BJ (cell line): ENCODE measurements around the gene RARRES2. TPM values are rescaled to one million over a fixed set of nuclear protein-coding genes. Genes with fewer than 3 reads are reported as not detected.

Source experiments
- CTCF ChIA-PET: fragments of 350-600 bp; formaldehyde crosslinking; extraction: SDS; loops from one replicate; lab custom pipeline; 2021; ENCODE audit warnings: antibody characterized with exemption, inconsistent platforms; lab: Yijun Ruan, JAX
- POLR2A ChIA-PET: fragments of 300-600 bp; sonication (Branson Sonifier 250); formaldehyde crosslinking; extraction: SDS; loops from one replicate; lab custom pipeline; 2021; ENCODE audit warnings: antibody characterized with exemption; lab: Charles Lee
- DNase-seq: peaks from one replicate; pipeline ENCODE4 v3.0.0-alpha.2; 2011; ENCODE audit warnings: low read depth
- H3K27me3 ChIP-seq: 2 replicates; pipeline ENCODE4 v1.6.0; 2011; ENCODE audit warnings: low read length; ENCODE audit not compliant: control insufficient read depth, insufficient read depth
- H3K36me3 ChIP-seq: 2 replicates; pipeline ENCODE4 v1.5.1; 2011; ENCODE audit warnings: low read length; ENCODE audit not compliant: control insufficient read depth, insufficient read depth
- H3K4me3 ChIP-seq: 2 replicates; pipeline ENCODE4 v1.5.1; 2011; ENCODE audit warnings: low read depth, mild to moderate bottlenecking, control low read depth, low read length
- polyA plus RNA-seq: library from polyadenylated mRNA; depleted of rRNA; stranded (reverse); fragments of >200 nt; gene quantifications from 2 replicates; pipeline ENCODE4 v1.2.3, GENCODE V29; 2011
- TF ChIP-seq, protein P1 (sequence below): IDR thresholded peaks from 2 replicates; pipeline ENCODE4 v1.5.1; 2011; ENCODE audit warnings: low read depth, mild to moderate bottlenecking, control low read depth, inconsistent platforms, low read length, moderate library complexity; ENCODE audit not compliant: insufficient read depth

The RARRES2 gene
- polyA plus RNA-seq, 1 experiment = 6.3 TPM

DNA sequence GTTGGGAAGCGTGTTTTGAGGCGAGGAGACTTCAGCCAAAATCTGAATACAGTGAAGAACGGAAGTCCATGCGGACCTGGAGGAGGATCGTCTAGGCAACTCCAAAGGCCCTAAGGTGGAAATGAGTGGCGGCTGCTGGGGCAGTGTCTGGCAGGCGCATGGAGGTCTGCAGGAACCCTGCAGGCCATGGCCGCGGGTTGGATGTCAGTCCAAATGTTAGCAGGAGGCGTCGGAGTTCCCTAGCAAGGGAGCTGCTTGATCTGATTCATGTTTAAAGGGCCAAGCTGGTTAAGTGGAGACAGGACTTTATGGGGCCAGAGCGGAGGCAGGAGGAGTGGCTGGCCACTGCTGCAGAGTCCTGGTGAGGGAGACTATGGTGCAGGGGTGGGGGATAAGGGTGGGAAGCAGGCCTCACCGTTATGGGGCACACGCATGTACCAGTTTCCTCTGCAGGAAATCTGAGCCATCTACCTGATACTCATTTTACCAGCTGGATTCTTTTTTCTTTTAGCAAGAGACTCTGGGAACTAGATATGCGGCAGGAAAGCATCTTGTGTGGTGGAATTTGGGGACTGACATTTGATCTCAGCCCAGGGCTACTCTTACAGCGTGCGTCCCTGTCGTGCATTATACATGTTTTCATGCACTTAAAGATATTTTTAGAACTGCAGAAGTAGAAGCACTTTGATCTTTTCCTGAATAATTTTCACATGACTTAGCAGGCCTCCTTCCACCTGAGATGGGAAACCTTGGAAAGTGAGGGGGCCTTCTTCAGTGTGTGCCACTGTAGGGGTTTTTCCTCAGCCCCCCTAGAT is 20.6 kb upstream of the RARRES2 start:
- TF ChIP-seq, protein P1, sequence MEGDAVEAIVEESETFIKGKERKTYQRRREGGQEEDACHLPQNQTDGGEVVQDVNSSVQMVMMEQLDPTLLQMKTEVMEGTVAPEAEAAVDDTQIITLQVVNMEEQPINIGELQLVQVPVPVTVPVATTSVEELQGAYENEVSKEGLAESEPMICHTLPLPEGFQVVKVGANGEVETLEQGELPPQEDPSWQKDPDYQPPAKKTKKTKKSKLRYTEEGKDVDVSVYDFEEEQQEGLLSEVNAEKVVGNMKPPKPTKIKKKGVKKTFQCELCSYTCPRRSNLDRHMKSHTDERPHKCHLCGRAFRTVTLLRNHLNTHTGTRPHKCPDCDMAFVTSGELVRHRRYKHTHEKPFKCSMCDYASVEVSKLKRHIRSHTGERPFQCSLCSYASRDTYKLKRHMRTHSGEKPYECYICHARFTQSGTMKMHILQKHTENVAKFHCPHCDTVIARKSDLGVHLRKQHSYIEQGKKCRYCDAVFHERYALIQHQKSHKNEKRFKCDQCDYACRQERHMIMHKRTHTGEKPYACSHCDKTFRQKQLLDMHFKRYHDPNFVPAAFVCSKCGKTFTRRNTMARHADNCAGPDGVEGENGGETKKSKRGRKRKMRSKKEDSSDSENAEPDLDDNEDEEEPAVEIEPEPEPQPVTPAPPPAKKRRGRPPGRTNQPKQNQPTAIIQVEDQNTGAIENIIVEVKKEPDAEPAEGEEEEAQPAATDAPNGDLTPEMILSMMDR = no peak
- no peak overlapping the region for H3K4me3 ChIP-seq
- H3K27me3 ChIP-seq = no peaks in the 10 kb centered on the region
- ChIA-PET CTCF (interaction anchor here (0.9 to 1.4 kb wide), 3 partner anchors 13 to 55 kb away, joined by 3 to 4 read pairs (median 3); no protein-coding TSS in a partner anchor), POLR2A (no interaction called here)
- DNase-seq = no peak
- H3K36me3 ChIP-seq = no peaks in the 10 kb centered on the region

DNA sequence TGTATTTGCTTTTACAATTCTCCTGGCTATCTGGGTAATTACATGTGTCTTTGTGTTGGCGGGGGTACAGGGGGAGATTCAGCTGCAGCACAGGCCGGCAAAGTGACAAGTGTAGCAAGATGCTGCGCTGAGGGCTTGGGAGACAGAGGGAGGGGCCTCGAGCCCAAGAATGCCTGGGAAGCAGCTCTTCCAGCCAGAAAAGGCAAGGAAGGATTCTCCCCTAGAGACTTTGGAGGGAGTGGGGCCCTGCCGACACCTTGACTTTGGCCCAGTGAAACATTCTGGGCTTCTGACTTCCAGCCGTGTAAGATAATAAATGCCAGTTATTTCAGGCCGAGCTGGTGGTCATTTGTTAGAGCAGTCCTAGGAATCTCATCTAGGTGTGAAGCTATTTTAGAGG is 20.0 kb upstream of the RARRES2 start:
- Histone ChIP-seq H3K27me3 (no peaks in the 10 kb centered on the region), H3K36me3 (no peaks in the 10 kb centered on the region), H3K4me3 (no peak overlapping the region)
- TF ChIP-seq, protein P1 = no peak
- no peak for DNase-seq
- POLR2A ChIA-PET = no interaction called here
- CTCF ChIA-PET = interaction anchor here (1.4 kb wide), 1 partner anchor 56 kb away, joined by 4 read pairs; no protein-coding TSS in a partner anchor

DNA sequence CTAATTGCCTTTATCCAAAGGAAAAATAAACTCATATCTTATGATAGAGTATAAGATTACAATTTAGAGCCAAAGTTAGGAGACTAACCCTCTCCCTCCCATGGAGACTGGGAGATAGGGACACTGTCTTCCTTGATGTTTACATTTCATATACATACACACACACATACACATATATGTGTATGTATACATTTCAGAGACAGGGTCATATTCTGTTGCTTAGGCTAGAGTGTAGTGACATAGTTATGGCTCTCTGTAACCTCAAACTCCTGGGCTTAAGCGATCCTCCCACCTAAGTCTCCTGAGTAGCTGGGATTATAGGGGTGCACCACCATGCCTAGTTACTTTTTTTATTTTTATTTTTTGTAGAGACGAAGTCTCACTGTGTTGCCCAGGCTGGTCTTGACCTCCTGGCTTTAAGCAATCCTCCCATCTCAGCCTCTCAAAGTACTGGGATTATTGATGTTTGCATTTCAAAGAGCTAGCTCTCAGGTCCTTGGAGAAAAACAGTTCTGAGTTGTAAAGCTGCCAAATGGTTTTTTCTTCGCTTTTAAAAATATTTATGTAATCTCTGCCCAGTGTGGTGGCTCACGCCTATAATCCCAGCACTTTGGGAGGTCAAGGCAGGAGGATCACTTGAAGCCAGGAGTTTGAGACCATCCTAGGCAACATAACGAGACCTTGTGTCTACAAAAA is 19.1 kb upstream of the RARRES2 start:
- POLR2A ChIA-PET = no interaction called here
- H3K4me3 ChIP-seq = no peak overlapping the region
- CTCF ChIA-PET = interaction anchor here (1.4 kb wide), 1 partner anchor 57 kb away, joined by 4 read pairs; no protein-coding TSS in a partner anchor
- DNase-seq = no peak
- H3K27me3 ChIP-seq = no peaks in the 10 kb centered on the region
- TF ChIP-seq, protein P1 = no peak
- no peaks in the 10 kb centered on the region for H3K36me3 ChIP-seq

DNA sequence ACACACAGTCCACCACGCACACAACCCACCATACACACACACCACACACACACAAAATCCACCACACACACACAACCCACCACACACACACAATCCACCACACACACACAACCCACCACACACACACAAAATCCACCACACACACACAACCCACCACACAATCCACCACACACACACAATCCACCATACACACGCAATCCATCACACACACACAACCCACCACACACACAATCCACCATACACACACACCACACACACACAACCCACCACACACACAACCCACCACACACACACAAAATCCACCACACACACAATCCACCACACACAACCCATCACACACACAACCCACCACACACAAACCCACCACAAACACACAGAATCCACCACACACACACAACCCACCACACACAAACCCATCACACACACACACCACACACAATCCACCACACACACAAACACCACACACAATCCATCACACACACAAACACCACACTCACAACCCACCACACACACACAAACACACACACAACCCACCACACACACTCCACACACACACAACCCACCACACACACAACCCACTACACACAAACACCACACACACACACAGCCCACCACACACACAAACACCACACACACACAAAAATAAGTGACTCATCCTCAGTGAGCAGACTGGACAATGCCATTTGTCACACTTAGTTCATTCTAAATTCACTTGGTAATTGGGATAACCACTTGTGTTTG is 18.4 kb upstream of the RARRES2 start:
- no peaks in the 10 kb centered on the region for H3K36me3 ChIP-seq
- POLR2A ChIA-PET = no interaction called here
- H3K27me3 ChIP-seq = no peaks in the 10 kb centered on the region
- CTCF ChIA-PET = no interaction called here
- H3K4me3 ChIP-seq = no peak overlapping the region
- TF ChIP-seq, protein P1 = no peak
- no peak for DNase-seq
